Measurements from ENCODE around the gene ZNF687. TPM values are rescaled to one million over a fixed set of nuclear protein-coding genes. Genes with fewer than 3 reads are reported as not detected.

Gene ZNF687
- total RNA-seq, 1 donor = 15.9 TPM

- Histone ChIP-seq H3K4me3 (ENCODE audit: insufficient read depth, low read length) (peak overlapping the region; percentile 69), H3K27me3 (ENCODE audit: insufficient read depth, low read length) (no peaks in the 10 kb centered on the region), H3K4me2 (ENCODE audit: insufficient read depth, low read length) (peak overlapping the region; percentile 87), H3K4me1 (ENCODE audit: insufficient read depth, low read length) (peaks cover 22% of the 10 kb centered on the region), H2AFZ (ENCODE audit: low read length) (no peak overlapping the region), H3K9me3 (ENCODE audit: low read depth, low read length) (no peaks in the 10 kb centered on the region), H3K79me2 (ENCODE audit: insufficient read depth, low read length) (peaks cover 54% of the 10 kb centered on the region), H3K27ac (ENCODE audit: low read depth, low read length) (peak overlapping the region; percentile 93), H4K20me1 (ENCODE audit: insufficient read depth, low read length) (peaks cover 24% of the 10 kb centered on the region), H3K36me3 (ENCODE audit: insufficient read depth, low read length) (peaks cover 39% of the 10 kb centered on the region)
- TF ChIP-seq CTCF (IDR thresholded peaks at IDR 0.05; ENCODE audit: extremely low read depth, low read depth, low read length) = no peak
- peak; percentile 83 for DNase-seq (ENCODE audit: insufficient read length, low spot score, missing footprints)
Observed at GRCh38 chr1:151325646-151326429, 43.7 kb downstream of the ZNF687 start.

GRCh38 chr1:151326619-151327222 lies 44.6 kb downstream of the ZNF687 start:
- H3K4me3 ChIP-seq (ENCODE audit: insufficient read depth, low read length) = peak overlapping the region; percentile 69
- peak overlapping the region; percentile 87 for H3K4me2 ChIP-seq (ENCODE audit: insufficient read depth, low read length)
- H3K9me3 ChIP-seq (ENCODE audit: low read depth, low read length) = no peaks in the 10 kb centered on the region
- H3K27ac ChIP-seq (ENCODE audit: low read depth, low read length) = peak overlapping the region; percentile 93
- peak; percentile 96 for DNase-seq (ENCODE audit: insufficient read length, low spot score, missing footprints)
- H3K4me1 ChIP-seq (ENCODE audit: insufficient read depth, low read length) = peaks cover 22% of the 10 kb centered on the region
- peaks cover 34% of the 10 kb centered on the region for H3K36me3 ChIP-seq (ENCODE audit: insufficient read depth, low read length)
- H4K20me1 ChIP-seq (ENCODE audit: insufficient read depth, low read length) = peaks cover 24% of the 10 kb centered on the region
- peak overlapping the region; percentile 1 for H2AFZ ChIP-seq (ENCODE audit: low read length)
- H3K79me2 ChIP-seq (ENCODE audit: insufficient read depth, low read length) = peaks cover 51% of the 10 kb centered on the region
- TF ChIP-seq CTCF (IDR thresholded peaks at IDR 0.05; ENCODE audit: extremely low read depth, low read depth, low read length) = no peak
- H3K27me3 ChIP-seq (ENCODE audit: insufficient read depth, low read length) = no peaks in the 10 kb centered on the region

GRCh38 chr1:151327223-151327902 lies 45.3 kb downstream of the ZNF687 start, which contains the start of gene PI4KB:
Gene PI4KB, minus strand, starts transcription at chr1:151327416. Its CDS starts 10,935 bp downstream, at chr1:151316481.
- Histone ChIP-seq H3K9me3 (ENCODE audit: low read depth, low read length) (no peaks in the 10 kb centered on the region), H4K20me1 (ENCODE audit: insufficient read depth, low read length) (peaks cover 18% of the 10 kb centered on the region), H3K4me1 (ENCODE audit: insufficient read depth, low read length) (peaks cover 22% of the 10 kb centered on the region), H3K36me3 (ENCODE audit: insufficient read depth, low read length) (peaks cover 28% of the 10 kb centered on the region), H2AFZ (ENCODE audit: low read length) (peak within 1 kb of the TSS; percentile 99), H3K4me2 (ENCODE audit: insufficient read depth, low read length) (peak within 1 kb of the TSS; percentile 87), H3K4me3 (ENCODE audit: insufficient read depth, low read length) (peak within 1 kb of the TSS; percentile 69), H3K27ac (ENCODE audit: low read depth, low read length) (peak within 1 kb of the TSS; percentile 93), H3K79me2 (ENCODE audit: insufficient read depth, low read length) (peaks cover 44% of the 10 kb centered on the region), H3K27me3 (ENCODE audit: insufficient read depth, low read length) (no peaks in the 10 kb centered on the region)
- peak; percentile 98 for DNase-seq (ENCODE audit: insufficient read length, low spot score, missing footprints)
- no peak for TF ChIP-seq CTCF (IDR thresholded peaks at IDR 0.05; ENCODE audit: extremely low read depth, low read depth, low read length)

All from osteoblast (primary cell).